Mesenchymal stem cell (in vitro differentiated cells and primary cell): ENCODE results near the gene SPDYC.
"Not testable (repeated sequence)": the region's sequence is repeated elsewhere in the genome, so short reads cannot be mapped to it uniquely, and the experiment has no call there.

Source experiments
- DNase-seq: peaks from one replicate; pipeline ENCODE4 v3.0.0-alpha.2; 2013
- H2AFZ ChIP-seq: one replicate; pipeline ENCODE4 v1.6.1; 2013; ENCODE audit warnings: low read depth, mild to moderate bottlenecking, control low read depth, inconsistent platforms, low read length, moderate library complexity
- H2AK5ac ChIP-seq: 2 replicates; pipeline ENCODE4 v1.6.1; 2013; ENCODE audit warnings: low read length, moderate library complexity, mild to moderate bottlenecking, inconsistent platforms; ENCODE audit not compliant: severe bottlenecking
- H2BK120ac ChIP-seq: one replicate; pipeline ENCODE4 v1.6.1; 2013; ENCODE audit warnings: low read depth, mild to moderate bottlenecking, inconsistent platforms, low read length, moderate library complexity
- H2BK12ac ChIP-seq, 2 experiments: one replicate each; pipeline ENCODE4 v1.6.1; 2013; ENCODE audit warnings: inconsistent platforms in 2 of 2, low read length in 2 of 2, mild to moderate bottlenecking in 2 of 2, moderate library complexity in 2 of 2, control low read depth in 1 of 2
- H2BK15ac ChIP-seq: one replicate; pipeline ENCODE4 v1.6.1; 2013; ENCODE audit warnings: mild to moderate bottlenecking, low read depth, inconsistent platforms; ENCODE audit not compliant: poor library complexity, severe bottlenecking
- H2BK5ac ChIP-seq: 2 replicates; pipeline ENCODE4 v1.6.1; 2013; ENCODE audit warnings: low read depth, mild to moderate bottlenecking, low read length, control low read depth, inconsistent platforms; ENCODE audit not compliant: poor library complexity, severe bottlenecking
- H3K14ac ChIP-seq, 2 experiments: one replicate each; pipeline ENCODE4 v1.6.1; 2013; ENCODE audit warnings: inconsistent platforms in 2 of 2, low read length in 2 of 2, control low read depth in 1 of 2, mild to moderate bottlenecking in 1 of 2, moderate library complexity in 1 of 2
- H3K18ac ChIP-seq, 2 experiments: one replicate each; pipeline ENCODE4 v1.6.1; 2013; ENCODE audit warnings: inconsistent platforms in 2 of 2, low read length in 2 of 2, control low read depth in 1 of 2, low read depth in 1 of 2, mild to moderate bottlenecking in 1 of 2
- H3K23ac ChIP-seq, 2 experiments: one replicate each; pipeline ENCODE4 v1.6.1; 2013; ENCODE audit warnings: inconsistent platforms in 2 of 2, low read length in 2 of 2, mild to moderate bottlenecking in 2 of 2, moderate library complexity in 2 of 2, control low read depth in 1 of 2
- H3K27ac ChIP-seq: 2 replicates; pipeline ENCODE4 v1.5.1; 2013; ENCODE audit warnings: mild to moderate bottlenecking, moderate library complexity, low read length, control low read depth, inconsistent platforms; ENCODE audit not compliant: poor library complexity, severe bottlenecking
- H3K27me3 ChIP-seq, 2 experiments: 2 replicates each; pipeline versions ENCODE4 v1.6.1 to v1.7.0; 2013; ENCODE audit warnings: low read length in 2 of 2, mild to moderate bottlenecking in 2 of 2, moderate library complexity in 2 of 2, control low read depth in 1 of 2, inconsistent platforms in 1 of 2; ENCODE audit not compliant: control insufficient read depth in 1 of 2, insufficient read depth in 1 of 2
- H3K36me3 ChIP-seq, 2 experiments: 2 replicates each; pipeline versions ENCODE4 v1.6.1 to v1.7.0; 2013; ENCODE audit warnings: low read length in 2 of 2, control low read depth in 1 of 2, inconsistent platforms in 1 of 2, low read depth in 1 of 2, mild to moderate bottlenecking in 1 of 2; ENCODE audit not compliant: insufficient read depth in 2 of 2, control insufficient read depth in 1 of 2
- H3K4ac ChIP-seq, 2 experiments: one replicate each; pipeline ENCODE4 v1.6.1; 2013; ENCODE audit warnings: inconsistent platforms in 2 of 2, low read length in 2 of 2, mild to moderate bottlenecking in 2 of 2, moderate library complexity in 2 of 2, control low read depth in 1 of 2, low read depth in 1 of 2
- H3K4me1 ChIP-seq: 2 replicates; pipeline ENCODE4 v1.6.1; 2013; ENCODE audit warnings: low read depth, low read length, control low read depth; ENCODE audit not compliant: control insufficient read depth, insufficient read depth
- H3K4me2 ChIP-seq: 2 replicates; pipeline ENCODE4 v1.6.1; 2013; ENCODE audit warnings: low read length, mild to moderate bottlenecking, inconsistent platforms; ENCODE audit not compliant: poor library complexity, severe bottlenecking
- H3K4me3 ChIP-seq, 2 experiments: 2 replicates each; pipeline versions ENCODE4 v1.5.1 to v1.7.0; 2013; ENCODE audit warnings: low read length in 2 of 2, mild to moderate bottlenecking in 2 of 2, control low read depth in 1 of 2, low read depth in 1 of 2; ENCODE audit not compliant: insufficient read depth in 1 of 2
- H3K79me1 ChIP-seq: replicated peaks from 2 replicates; pipeline ENCODE4 v1.6.1; 2013; ENCODE audit warnings: mild to moderate bottlenecking, control low read depth, low read length, inconsistent platforms; ENCODE audit not compliant: poor library complexity, severe bottlenecking
- H3K9ac ChIP-seq: 2 replicates; pipeline ENCODE4 v1.7.0; 2013; ENCODE audit warnings: mild to moderate bottlenecking, low read length, moderate library complexity
- H3K9me3 ChIP-seq: 2 replicates; pipeline ENCODE4 v1.7.0; 2013; ENCODE audit warnings: mild to moderate bottlenecking, low read length; ENCODE audit not compliant: control insufficient read depth
- H4K8ac ChIP-seq: one replicate; pipeline ENCODE4 v1.6.1; 2013; ENCODE audit warnings: inconsistent platforms, mild to moderate bottlenecking, low read length, moderate library complexity
- H4K91ac ChIP-seq: one replicate; pipeline ENCODE4 v1.6.1; 2013; ENCODE audit warnings: mild to moderate bottlenecking, low read length, inconsistent platforms
- WGBS: methylation state at CpG from one replicate; pipeline ENCODE4 v1.1.7; 2013; ENCODE audit warnings: mixed read lengths; 5-methylcytosine and 5-hydroxymethylcytosine counted together

The SPDYC gene

DNA sequence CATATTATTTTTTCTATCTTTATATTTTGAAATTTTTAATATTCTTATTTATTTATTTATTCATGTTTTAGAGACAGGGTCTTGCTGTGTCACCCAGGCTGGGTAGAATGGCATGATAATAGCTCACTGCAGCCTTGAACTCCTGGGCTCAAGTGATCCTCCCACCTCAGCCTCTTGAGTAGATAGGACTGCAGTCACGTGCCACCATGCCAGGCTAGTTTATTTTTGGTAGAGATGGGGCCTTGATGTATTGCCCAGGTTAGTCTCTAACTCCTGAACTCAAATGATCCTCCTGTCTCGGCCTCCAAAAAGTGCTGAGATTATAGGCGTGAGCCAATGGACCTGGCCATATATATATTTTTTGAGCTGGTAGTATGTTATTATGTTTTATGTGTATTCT is 2.4 kb upstream of the SPDYC start:
- H2BK5ac ChIP-seq: no peak overlapping the region
- no peaks in the 10 kb centered on the region for H3K9me3 ChIP-seq
- no peak overlapping the region for H4K8ac ChIP-seq
- no peak overlapping the region for H3K9ac ChIP-seq
- H2AK5ac ChIP-seq: no peak overlapping the region
- no peak overlapping the region for H3K14ac ChIP-seq
- peaks cover 6% of the 10 kb centered on the region for H3K4me1 ChIP-seq
- H2BK12ac ChIP-seq: no peak overlapping the region
- no peaks in the 10 kb centered on the region for H3K36me3 ChIP-seq
- no peak overlapping the region for H2BK120ac ChIP-seq
- no peak overlapping the region for H3K4ac ChIP-seq
- H3K27ac ChIP-seq: no peak overlapping the region
- H3K27me3 ChIP-seq: no peaks in the 10 kb centered on the region
- no peak overlapping the region for H3K4me3 ChIP-seq
- no peak overlapping the region for H2BK15ac ChIP-seq
- no peak overlapping the region for H2AFZ ChIP-seq
- no peak for DNase-seq
- no peak overlapping the region for H3K18ac ChIP-seq
- no peaks in the 10 kb centered on the region for H3K79me1 ChIP-seq
- no peak overlapping the region for H3K23ac ChIP-seq
- 97% methylated on average over 3 of the region's 3 CpGs for WGBS
- no peak overlapping the region for H3K4me2 ChIP-seq
- H4K91ac ChIP-seq: no peak overlapping the region

DNA sequence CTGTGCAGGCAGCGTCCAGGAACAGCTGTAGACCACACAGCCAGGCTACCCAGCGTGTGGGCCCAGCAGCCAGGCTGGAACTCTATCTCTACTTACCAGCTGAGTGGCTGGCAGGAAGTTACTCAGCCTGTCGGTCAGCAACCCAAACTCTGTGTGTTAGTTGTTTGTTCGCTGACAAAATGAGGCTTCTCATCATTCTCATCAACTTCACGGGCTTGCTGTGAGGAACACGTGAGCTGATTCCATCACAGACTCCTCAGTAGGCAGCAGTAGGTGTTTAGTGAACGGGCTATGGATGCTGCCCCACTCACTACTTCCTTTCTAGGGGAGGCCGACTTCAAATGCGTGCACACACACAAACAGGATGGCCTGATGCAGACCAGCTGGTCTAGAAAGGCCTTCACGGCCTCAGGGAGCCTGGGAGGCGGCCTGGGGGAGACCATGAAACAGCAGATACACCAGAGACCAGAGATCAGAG is 830 bp upstream of the SPDYC start:
- 50% methylated on average over 11 of the region's 11 CpGs for WGBS
- peaks cover 1% of the 10 kb centered on the region for H3K79me1 ChIP-seq
- no peak overlapping the region for H2BK120ac ChIP-seq
- H3K9ac ChIP-seq: no peak overlapping the region
- DNase-seq: peak; percentile 59
- no peak overlapping the region for H3K4me3 ChIP-seq
- peak overlapping the region; percentile 43 for H2AFZ ChIP-seq
- H4K91ac ChIP-seq: no peak overlapping the region
- H3K4ac ChIP-seq: peak overlapping the region; percentile 29 to 78
- H2AK5ac ChIP-seq: no peak overlapping the region
- H3K4me2 ChIP-seq: no peak overlapping the region
- peak overlapping the region; percentile 5 to 60 for H3K18ac ChIP-seq
- no peaks in the 10 kb centered on the region for H3K9me3 ChIP-seq
- no peaks in the 10 kb centered on the region for H3K27me3 ChIP-seq
- H4K8ac ChIP-seq: peak overlapping the region; percentile 87
- no peak overlapping the region for H3K14ac ChIP-seq
- H2BK15ac ChIP-seq: no peak overlapping the region
- H3K23ac ChIP-seq: no peak overlapping the region
- H3K36me3 ChIP-seq: no peaks in the 10 kb centered on the region
- H3K27ac ChIP-seq: peak overlapping the region; percentile 85
- H3K4me1 ChIP-seq: peaks cover 6% of the 10 kb centered on the region
- H2BK12ac ChIP-seq: no peak overlapping the region
- no peak overlapping the region for H2BK5ac ChIP-seq

DNA sequence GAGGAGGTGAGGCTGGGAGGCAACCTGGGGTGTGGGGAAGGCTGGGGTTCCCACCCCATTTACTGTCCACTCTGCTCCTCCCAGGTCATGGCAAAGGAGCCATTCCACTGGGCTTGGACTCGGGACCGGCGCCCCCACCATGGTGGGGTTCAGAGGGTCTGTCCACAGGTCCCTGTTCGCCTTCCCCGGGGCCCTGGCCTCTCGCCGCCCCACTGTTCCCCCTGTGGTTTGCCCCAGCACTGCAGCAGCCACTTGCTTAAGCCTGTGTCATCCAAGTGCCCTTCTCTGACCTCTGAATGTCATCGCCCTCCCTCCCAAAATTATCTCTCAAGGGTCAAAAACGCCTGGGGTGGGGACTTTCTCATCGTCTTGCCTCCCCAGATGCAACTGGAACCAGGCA is 2.6 kb downstream of the SPDYC start:
- no peak for DNase-seq

DNA sequence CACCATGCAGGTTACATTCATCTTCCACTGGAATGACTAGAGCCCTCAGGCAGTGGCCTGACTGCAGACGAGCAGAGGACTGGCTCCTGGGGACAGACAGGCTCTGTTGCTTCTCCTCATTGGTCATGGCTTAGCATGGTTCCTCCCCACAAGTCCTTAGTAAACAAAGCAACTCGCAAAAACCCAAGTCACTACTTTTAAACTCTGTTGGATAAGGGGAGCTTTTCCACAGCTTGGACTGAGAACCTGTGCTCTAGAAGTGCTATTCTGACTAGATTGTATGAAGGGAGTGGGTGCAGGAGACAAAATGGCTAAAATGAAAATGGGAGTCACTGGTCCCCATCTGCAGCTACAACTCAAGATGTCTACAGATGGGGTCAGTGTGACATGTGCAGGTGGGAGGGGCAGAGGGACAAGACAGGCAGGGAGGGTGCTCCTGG is 4.6 kb downstream of the SPDYC start:
- not testable (repeated sequence) for H2AFZ ChIP-seq, H3K9me3 ChIP-seq, H3K4me1 ChIP-seq, H3K79me1 ChIP-seq, H3K36me3 ChIP-seq, H2BK12ac ChIP-seq, H3K23ac ChIP-seq, H2BK15ac ChIP-seq, H3K4ac ChIP-seq, H3K4me2 ChIP-seq, H3K4me3 ChIP-seq, H3K27ac ChIP-seq, H4K8ac ChIP-seq, H2BK5ac ChIP-seq, H3K9ac ChIP-seq, H2BK120ac ChIP-seq, H3K27me3 ChIP-seq, H2AK5ac ChIP-seq, H3K14ac ChIP-seq, H4K91ac ChIP-seq
- 55% methylated on average over 2 of the region's 2 CpGs for WGBS
- H3K18ac ChIP-seq: peak overlapping the region in 1 of 2 experiments; percentile 57
- DNase-seq: peak; percentile 77

More for the DNA sequence above, 2.6 kb downstream of the SPDYC start:
- Histone ChIP-seq H3K23ac (no peak overlapping the region), H3K4ac (peak overlapping the region in 1 of 2 experiments; percentile 33), H2AK5ac (no peak overlapping the region), H2BK12ac (no peak overlapping the region), H3K9ac (no peak overlapping the region), H3K4me2 (no peak overlapping the region), H2BK5ac (no peak overlapping the region), H3K27ac (no peak overlapping the region), H3K79me1 (peaks cover 1% of the 10 kb centered on the region), H2BK120ac (no peak overlapping the region), H4K8ac (peak overlapping the region; percentile 25), H3K4me3 (no peak overlapping the region), H3K9me3 (no peaks in the 10 kb centered on the region), H3K27me3 (no peaks in the 10 kb centered on the region), H3K14ac (no peak overlapping the region), H3K36me3 (no peaks in the 10 kb centered on the region), H3K18ac (no peak overlapping the region), H3K4me1 (peaks cover 6% of the 10 kb centered on the region), H2AFZ (no peak overlapping the region), H2BK15ac (peak overlapping the region; percentile 23), H4K91ac (peak overlapping the region; percentile 36)
- WGBS: 91% methylated on average over 8 of the region's 10 CpGs
